SK-N-SH treated with all-trans-retinoic acid at 6 μM for 48 hours (cell line): ENCODE results near the gene XYLT2.

ENCODE experiments used
- ARNTL ChIP-seq: fragments of 450-650 bp; formaldehyde crosslinking; IDR thresholded peaks from 2 replicates; pipeline ENCODE4 v1.5.0; 2020; ENCODE audit warnings: low read depth, mild to moderate bottlenecking, moderate library complexity, borderline replicate concordance
- BACH2 ChIP-seq: fragments of 250-450 bp; sonication (Bioruptor Pico); IDR thresholded peaks from 2 replicates; pipeline ENCODE4 v1.9.0; 2021; ENCODE audit warnings: mild to moderate bottlenecking, borderline replicate concordance
- CREB5 ChIP-seq: fragments of 250-450 bp; sonication (Bioruptor Pico); IDR thresholded peaks from 2 replicates; pipeline ENCODE4 v1.5.1; 2020; ENCODE audit warnings: low read depth, mild to moderate bottlenecking, moderate library complexity
- CSRNP3 ChIP-seq: fragments of 250-450 bp; sonication (Bioruptor Pico); IDR thresholded peaks from 2 replicates; pipeline ENCODE4 v1.5.1; 2021; ENCODE audit warnings: mild to moderate bottlenecking, moderate library complexity
- GLIS3 ChIP-seq: fragments of 250-450 bp; sonication (Bioruptor Pico); IDR thresholded peaks from 2 replicates; pipeline ENCODE4 v1.5.0; 2020; ENCODE audit warnings: mild to moderate bottlenecking, moderate library complexity
- PATZ1 ChIP-seq: fragments of 250-450 bp; sonication (Bioruptor Pico); IDR thresholded peaks from 2 replicates; pipeline ENCODE4 v1.8.0; 2020; ENCODE audit warnings: mild to moderate bottlenecking, moderate library complexity, borderline replicate concordance
- RARB ChIP-seq: fragments of 250-450 bp; sonication (Bioruptor Pico); IDR thresholded peaks from 2 replicates; pipeline ENCODE4 v1.8.0; 2021; ENCODE audit warnings: mild to moderate bottlenecking, moderate library complexity
- TCF4 ChIP-seq: fragments of 250-450 bp; sonication (Bioruptor Pico); IDR thresholded peaks from 2 replicates; pipeline ENCODE4 v1.8.0; 2021; ENCODE audit warnings: mild to moderate bottlenecking, moderate library complexity, borderline replicate concordance
- TSHZ2 ChIP-seq: fragments of 250-450 bp; sonication (Bioruptor Pico); IDR thresholded peaks from 2 replicates; pipeline ENCODE4 v1.5.0; 2020; ENCODE audit warnings: mild to moderate bottlenecking, moderate library complexity
- ZC3H10 ChIP-seq: fragments of 250-450 bp; sonication (Bioruptor Pico); IDR thresholded peaks from 2 replicates; pipeline ENCODE4 v1.5.1; 2021; ENCODE audit warnings: mild to moderate bottlenecking, moderate library complexity
- ZFP3 ChIP-seq: fragments of 250-450 bp; sonication (Bioruptor Pico); IDR thresholded peaks from 2 replicates; pipeline ENCODE4 v1.5.0; 2020; ENCODE audit warnings: mild to moderate bottlenecking, moderate library complexity
- ZFP30 ChIP-seq: fragments of 450-650 bp; formaldehyde crosslinking; IDR thresholded peaks from 2 replicates; pipeline ENCODE4 v1.5.0; 2022; ENCODE audit warnings: mild to moderate bottlenecking, moderate library complexity
- ZNF565 ChIP-seq: fragments of 450-650 bp; formaldehyde crosslinking; conservative IDR thresholded peaks from 2 replicates; pipeline ENCODE4 v1.5.0; 2020; ENCODE audit warnings: low read depth, mild to moderate bottlenecking, moderate library complexity
- ZNF70 ChIP-seq: fragments of 450-650 bp; formaldehyde crosslinking; IDR thresholded peaks from 2 replicates; pipeline ENCODE4 v1.5.0; 2020; ENCODE audit warnings: mild to moderate bottlenecking, moderate library complexity

- TF ChIP-seq ZFP30 (no peak), PATZ1 (CRISPR knock-in tag) (no peak), ZNF70 (CRISPR knock-in tag) (no peak), ZFP3 (CRISPR knock-in tag) (no peak), CSRNP3 (CRISPR knock-in tag) (no peak), TCF4 (no peak), ZNF565 (CRISPR knock-in tag) (no peak), ARNTL (CRISPR knock-in tag) (no peak), BACH2 (CRISPR knock-in tag) (no peak), CREB5 (CRISPR knock-in tag) (no peak), RARB (no peak), TSHZ2 (no peak), ZC3H10 (CRISPR knock-in tag) (no peak), GLIS3 (CRISPR knock-in tag) (no peak)
Observed at GRCh38 chr17:50356418-50356817, 10.5 kb downstream of the XYLT2 start.
